CD4-positive, alpha-beta T cell treated with Interleukin-6 at 100 ng/mL for 8 hours (primary cell): ENCODE results near the gene CPNE5.

Experiments used
- DNase-seq: peaks from one replicate; pipeline ENCODE4 v3.0.0-alpha.2; 2020; ENCODE audit warnings: mixed read lengths, low spot score

CPNE5 gene

GRCh38 chr6:36791521-36792135 lies 47.6 kb downstream of the CPNE5 start:
- DNase-seq = no peak

GRCh38 chr6:36791085-36791484 lies 48.2 kb downstream of the CPNE5 start:
- no peak for DNase-seq

DNA sequence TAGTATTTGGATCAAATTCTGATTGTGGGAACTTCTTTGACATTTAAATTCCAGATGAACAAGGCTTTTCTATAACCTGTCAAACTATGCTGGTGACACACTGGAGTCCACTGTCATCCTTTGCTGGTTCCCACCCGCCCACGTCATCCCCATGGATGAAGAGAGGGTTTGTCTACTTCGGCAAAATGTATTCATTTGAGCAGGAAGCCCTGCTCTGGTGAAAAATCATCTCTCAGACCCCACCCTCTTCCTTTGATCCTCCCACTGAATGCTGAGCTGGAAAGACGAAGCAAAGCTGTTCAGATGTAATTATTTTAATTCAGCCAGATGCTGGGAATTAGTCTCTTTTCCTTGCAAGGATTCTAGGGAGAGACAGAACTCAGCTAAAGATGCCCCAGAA lies 50.5 kb downstream of the CPNE5 start:
- no peak for DNase-seq

GRCh38 chr6:36788186-36788585 lies 51.1 kb downstream of the CPNE5 start:
- DNase-seq = no peak

- DNase-seq = no peak
These were observed 52.0 kb downstream of the CPNE5 start for GRCh38 chr6:36787210-36787609.

DNA sequence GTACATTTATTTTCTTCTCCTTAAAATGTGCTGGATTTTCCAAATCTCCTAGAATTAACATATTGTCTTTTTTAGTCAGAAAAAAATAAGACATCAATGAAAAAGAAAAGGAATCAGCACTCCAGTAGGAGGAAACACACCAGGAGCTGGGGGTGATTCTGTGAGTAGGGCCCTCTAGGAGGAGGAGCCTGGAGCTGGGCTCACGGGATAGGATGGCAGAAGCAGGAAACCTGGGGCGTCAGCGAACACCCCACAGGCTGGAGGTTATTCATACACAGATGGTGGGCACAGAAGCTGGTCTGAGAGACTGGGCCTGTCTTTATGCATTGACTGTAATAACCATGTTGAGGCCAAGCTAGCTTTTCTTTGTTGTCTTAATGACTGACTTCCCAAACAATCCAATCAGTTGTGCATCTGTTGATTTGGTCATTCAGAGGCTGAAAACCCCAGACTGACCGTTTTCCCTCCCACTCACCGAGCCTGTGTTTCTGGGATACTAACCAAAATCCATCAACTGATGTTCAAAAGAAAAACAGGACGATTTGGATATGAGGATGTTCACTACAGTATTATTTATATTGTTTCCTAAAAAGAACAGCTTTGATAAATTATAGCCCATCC lies 53.1 kb downstream of the CPNE5 start:
- no peak for DNase-seq

GRCh38 chr6:36784376-36784636 lies 54.9 kb downstream of the CPNE5 start:
- DNase-seq = no peak

DNA sequence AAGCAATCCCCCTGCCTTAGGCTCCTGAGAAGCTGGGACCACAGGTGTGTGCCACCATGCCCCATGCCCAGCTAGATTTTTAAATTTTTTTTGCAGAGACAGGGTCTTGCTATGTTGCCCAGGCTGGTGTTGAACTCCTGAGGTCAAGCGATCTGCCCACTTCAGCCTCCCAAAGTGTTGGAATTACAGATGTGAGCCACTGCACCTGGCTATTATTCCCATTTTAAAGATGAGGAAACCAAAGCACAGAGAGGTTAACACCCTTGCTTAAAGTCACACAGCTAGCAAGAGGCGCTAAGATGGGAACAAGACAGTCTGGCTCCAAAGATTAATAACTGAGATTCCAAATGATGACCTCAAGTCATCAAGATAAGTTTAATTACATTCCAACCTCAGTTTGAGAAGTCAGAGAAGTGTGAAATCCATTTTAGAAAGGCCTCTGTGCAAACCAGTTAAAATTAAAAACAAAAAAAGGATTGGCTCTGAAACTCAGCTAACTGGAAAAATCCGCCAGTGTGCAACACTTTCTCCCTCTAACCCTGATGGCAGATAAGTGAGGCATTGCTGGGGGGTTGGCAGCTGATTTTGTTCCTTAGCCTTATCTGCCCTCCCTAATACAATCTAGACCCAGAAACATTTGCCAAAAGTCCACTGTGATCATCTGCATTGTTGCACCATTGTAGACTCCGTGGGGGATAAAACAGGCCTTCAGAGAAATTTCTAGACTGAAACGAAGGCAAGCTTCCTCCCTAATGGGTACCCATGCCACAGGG lies 55.5 kb downstream of the CPNE5 start:
- no peak for DNase-seq

DNA sequence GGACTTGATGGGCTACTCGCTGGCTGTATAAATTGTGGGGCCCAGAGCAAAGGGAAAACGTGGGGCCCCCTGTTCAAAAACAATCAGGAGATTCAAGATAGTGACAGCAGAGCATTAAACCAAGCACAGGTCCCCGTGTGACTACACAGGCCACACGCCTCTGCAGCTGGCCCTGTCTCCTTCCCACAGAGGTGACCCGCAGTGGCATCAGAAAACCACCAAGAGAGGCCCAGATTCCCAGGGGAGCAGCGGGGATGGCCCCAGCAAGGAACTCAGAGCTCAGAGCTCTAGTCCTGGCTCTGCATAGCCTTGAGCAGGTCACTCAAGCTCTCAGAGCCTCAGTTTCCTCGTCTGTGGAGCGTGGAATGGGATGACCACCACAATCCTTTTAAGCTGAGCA lies 57.6 kb downstream of the CPNE5 start:
- no peak for DNase-seq

DNA sequence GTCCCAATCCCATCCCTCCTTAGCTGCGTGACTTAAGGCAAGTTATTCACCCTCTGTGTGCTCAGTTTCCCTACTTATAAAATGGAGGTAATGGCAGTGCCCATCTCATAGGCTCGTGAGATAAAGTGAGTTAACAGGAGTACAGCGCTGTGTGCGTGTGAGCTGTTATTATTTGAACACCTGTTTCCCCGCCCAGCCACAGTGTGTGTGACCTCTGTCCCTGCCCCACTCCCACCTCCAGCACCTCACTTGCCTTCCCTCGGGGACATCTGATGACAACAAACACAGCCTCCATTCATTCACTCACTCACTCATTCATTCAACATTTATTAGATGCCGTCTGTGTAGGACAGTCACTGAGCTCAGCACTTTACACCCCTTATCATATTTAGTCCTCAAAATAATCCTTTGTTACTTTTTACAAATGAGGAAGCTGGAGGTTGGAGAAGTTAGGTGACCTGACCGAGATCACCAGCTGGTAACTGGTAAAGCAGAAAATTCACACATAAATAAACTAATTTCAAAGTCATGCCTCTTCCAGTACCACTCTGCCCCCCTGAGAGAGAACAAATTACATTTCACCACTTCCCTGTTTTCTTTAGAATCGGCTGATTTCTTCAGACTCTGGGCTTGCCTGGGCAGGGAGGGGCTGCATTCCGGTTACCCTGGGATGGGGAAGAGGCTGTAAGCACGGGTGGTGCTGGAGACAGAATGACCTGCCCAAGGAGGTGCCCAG lies 58.6 kb downstream of the CPNE5 start:
- no peak for DNase-seq

DNA sequence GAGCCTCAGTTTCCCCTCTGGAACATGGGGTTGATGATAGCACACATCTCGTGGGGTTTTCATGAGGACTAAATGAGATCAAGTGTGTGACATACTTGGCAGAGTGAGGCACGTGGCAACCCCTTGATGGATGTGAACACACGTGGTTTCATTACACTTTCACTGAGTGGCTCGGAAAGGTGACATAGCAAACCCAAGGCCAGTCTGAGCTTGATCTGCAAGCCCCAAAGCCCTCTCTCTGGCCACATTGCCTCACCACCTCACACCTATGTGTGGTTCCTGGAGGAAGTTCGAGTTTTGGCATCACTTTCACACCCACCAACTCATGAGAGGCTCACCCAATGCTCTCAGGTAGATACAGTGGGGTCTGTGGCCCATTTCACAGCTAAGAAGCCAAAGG lies 60.0 kb downstream of the CPNE5 start:
- DNase-seq = no peak

GRCh38 chr6:36777801-36778200 lies 61.4 kb downstream of the CPNE5 start:
- DNase-seq = no peak

GRCh38 chr6:36776167-36776566 lies 63.1 kb downstream of the CPNE5 start:
- no peak for DNase-seq

GRCh38 chr6:36774331-36774730 lies 64.9 kb downstream of the CPNE5 start:
- DNase-seq = no peak

GRCh38 chr6:36772397-36772796 lies 66.8 kb downstream of the CPNE5 start:
- no peak for DNase-seq

GRCh38 chr6:36771145-36771544 lies 68.1 kb downstream of the CPNE5 start:
- DNase-seq = no peak

GRCh38 chr6:36769676-36770499 lies 69.4 kb downstream of the CPNE5 start:
- peak; percentile 36 for DNase-seq

DNA sequence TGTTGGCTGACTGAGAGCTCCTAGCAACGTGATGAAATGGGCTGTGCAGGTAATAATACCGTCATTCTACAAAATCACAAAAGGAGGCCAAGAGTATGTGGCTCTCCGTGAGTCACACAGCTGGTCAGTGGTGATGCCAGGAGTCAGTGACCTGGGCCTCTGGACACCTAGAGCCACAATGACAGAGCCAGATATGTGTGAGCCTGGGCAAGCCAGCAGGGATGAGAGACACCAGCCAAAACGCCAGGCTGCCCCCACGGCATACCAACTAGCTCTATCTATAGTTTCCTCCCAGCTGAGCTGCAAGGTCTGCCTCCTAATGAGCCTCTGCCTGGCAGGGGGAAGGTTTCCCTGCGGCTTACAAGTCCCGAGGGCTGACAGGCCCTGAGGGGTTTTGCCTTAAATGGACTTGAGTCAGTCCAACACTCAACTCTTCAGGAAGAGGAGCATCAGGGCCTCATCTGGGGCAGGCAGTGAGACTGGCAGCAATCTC lies 70.0 kb downstream of the CPNE5 start:
- DNase-seq = no peak

GRCh38 chr6:36766399-36766945 lies 72.8 kb downstream of the CPNE5 start:
- no peak for DNase-seq

DNA sequence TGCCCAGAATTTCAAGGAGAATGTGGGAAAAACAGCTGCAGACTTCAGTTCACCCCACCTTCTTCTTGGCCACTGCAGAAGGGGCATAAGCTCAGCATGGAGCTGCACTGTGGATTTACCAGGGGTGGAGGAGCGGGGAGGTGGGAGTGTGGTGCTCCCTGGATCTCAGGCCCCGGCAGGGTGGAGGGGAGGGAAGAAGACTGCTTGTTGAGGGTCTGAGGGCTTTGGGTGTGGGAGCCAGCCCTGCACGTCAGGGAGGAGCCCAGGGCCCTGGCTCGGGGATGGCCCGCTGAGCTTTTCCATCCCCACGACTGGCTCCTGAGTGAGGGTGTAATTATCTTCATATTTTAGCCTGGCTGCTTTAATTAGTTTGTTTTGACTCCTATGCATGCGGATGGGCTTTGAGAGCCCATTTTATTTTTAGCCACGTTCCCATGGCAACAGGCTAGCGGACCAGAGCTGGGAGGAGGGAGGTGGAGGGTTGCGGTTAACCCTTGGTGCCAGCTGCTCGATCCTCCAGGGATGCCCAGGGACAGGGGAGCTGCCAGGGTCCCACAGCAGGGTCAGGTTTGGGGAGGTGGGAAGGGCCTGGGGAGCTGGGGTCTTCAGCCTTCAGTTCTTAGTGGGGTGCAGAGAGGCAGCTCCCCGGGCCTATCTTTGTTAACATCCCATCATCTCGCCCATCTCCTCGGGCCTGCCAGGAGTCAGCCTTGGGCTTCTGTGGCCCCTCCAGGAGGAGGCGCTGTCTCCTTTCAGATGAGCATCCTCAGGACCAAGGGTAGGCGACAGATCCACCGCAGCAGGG lies 73.4 kb downstream of the CPNE5 start:
- DNase-seq = peak; percentile 80

DNA sequence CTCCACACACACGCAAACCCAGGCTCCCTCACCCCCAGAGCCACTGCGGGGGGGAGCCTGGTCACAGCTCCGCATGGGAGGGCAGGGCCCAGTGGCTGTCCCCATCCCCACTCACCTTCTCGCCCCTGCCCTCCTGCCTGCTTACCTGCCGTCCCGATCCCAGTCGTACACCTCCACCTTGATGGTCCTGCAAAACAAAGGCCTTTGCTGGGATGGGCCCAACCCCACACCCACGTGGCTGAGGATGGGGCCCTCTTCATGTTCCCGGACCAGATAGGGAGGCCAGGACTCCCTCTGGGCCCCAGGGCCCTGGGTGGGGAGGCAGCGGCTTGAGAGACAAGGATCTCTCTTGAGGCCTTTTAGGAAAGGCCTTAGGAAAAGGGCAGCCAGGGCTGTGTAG lies 74.1 kb downstream of the CPNE5 start:
- no peak for DNase-seq
